ENCODE data around the gene ZSWIM6. TPM values are rescaled to one million over a fixed set of nuclear protein-coding genes. Genes with fewer than 3 reads are reported as not detected.

ZSWIM6 gene
- total RNA-seq, 8 experiments from 2014 or later, result 8.2 to 54.3 (median 20.2) TPM

GRCh38 chr5:61536922-61537321, 204.9 kb downstream of the ZSWIM6 start:
- in situ Hi-C loops (cut with MboI; ENCODE audit: low pct_unique_long_range_greater_than_20kb in 2 of 9, low sequenced_read_pairs in 9 of 9, unreplicated experiment in 9 of 9), result no loop called here
- WGBS, 10 experiments, result 70 to 100% (median 100%) methylated on average over 1 of the region's 1 CpG
- ATAC-seq (replicated peaks in 6 of 8), result no peak
- no peak overlapping the region for H3K4me3 ChIP-seq
- H3K27ac ChIP-seq, result no peak overlapping the region
- H3K4me1 ChIP-seq (replicated peaks in 1 of 2), result no peaks in the 10 kb centered on the region

- in situ Hi-C loops (cut with MboI; ENCODE audit: low pct_unique_long_range_greater_than_20kb in 2 of 9, low sequenced_read_pairs in 9 of 9, unreplicated experiment in 9 of 9), result no loop called here
- Histone ChIP-seq H3K27ac (no peak overlapping the region), H3K4me3 (no peak overlapping the region), H3K4me1 (replicated peaks in 1 of 2) (no peaks in the 10 kb centered on the region)
- ATAC-seq (replicated peaks in 6 of 8), result peak in 2 of 8 experiments; percentile 54 to 61
- 29 to 100% (median 93%) methylated on average over 1 to 4 of the region's 5 CpGs; no CpG with 5 or more reads in 2 of the 10 experiments for WGBS, 10 experiments
Measured at GRCh38 chr5:61538722-61539501, 206.9 kb downstream of the ZSWIM6 start.

- no peak for ATAC-seq (replicated peaks in 6 of 8)
- in situ Hi-C loops (cut with MboI; ENCODE audit: low pct_unique_long_range_greater_than_20kb in 2 of 9, low sequenced_read_pairs in 9 of 9, unreplicated experiment in 9 of 9), result no loop called here
- Histone ChIP-seq H3K4me3 (no peak overlapping the region), H3K4me1 (replicated peaks in 1 of 2) (no peaks in the 10 kb centered on the region), H3K27ac (no peak overlapping the region)
- 20 to 100% (median 92%) methylated on average over 1 to 3 of the region's 3 CpGs for WGBS, 10 experiments
Measured at GRCh38 chr5:61549530-61549929, 217.5 kb downstream of the ZSWIM6 start.

GRCh38 chr5:61551637-61552313, 219.7 kb downstream of the ZSWIM6 start:
- H3K27ac ChIP-seq, result no peak overlapping the region
- in situ Hi-C loops (cut with MboI; ENCODE audit: low pct_unique_long_range_greater_than_20kb in 2 of 9, low sequenced_read_pairs in 9 of 9, unreplicated experiment in 9 of 9), result no loop called here
- H3K4me3 ChIP-seq, result no peak overlapping the region
- 33 to 100% (median 81%) methylated on average over 1 to 5 of the region's 5 CpGs for WGBS, 10 experiments
- H3K4me1 ChIP-seq (replicated peaks in 1 of 2), result no peaks in the 10 kb centered on the region
- ATAC-seq (replicated peaks in 6 of 8), result no peak

GRCh38 chr5:61559146-61559545, 227.1 kb downstream of the ZSWIM6 start:
- Histone ChIP-seq H3K4me3 (no peak overlapping the region), H3K4me1 (replicated peaks in 1 of 2) (peaks cover 0 to 6% of the 10 kb centered on the region in 2 donors), H3K27ac (no peak overlapping the region)
- in situ Hi-C loops (cut with MboI; ENCODE audit: low pct_unique_long_range_greater_than_20kb in 2 of 9, low sequenced_read_pairs in 9 of 9, unreplicated experiment in 9 of 9), result no loop called here
- peak in 3 of 8 experiments; percentile 56 to 72 (median 67) for ATAC-seq (replicated peaks in 6 of 8)

- H3K27ac ChIP-seq, result no peak overlapping the region
- WGBS, 10 experiments, result 40 to 100% (median 61%) methylated on average over 1 of the region's 1 CpG; no CpG with 5 or more reads in 4 of the 10 experiments
- H3K4me1 ChIP-seq (replicated peaks in 1 of 2), result peaks cover 0 to 6% of the 10 kb centered on the region in 2 donors
- no peak for ATAC-seq (replicated peaks in 6 of 8)
- in situ Hi-C loops (cut with MboI; ENCODE audit: low pct_unique_long_range_greater_than_20kb in 2 of 9, low sequenced_read_pairs in 9 of 9, unreplicated experiment in 9 of 9), result no loop called here
- H3K4me3 ChIP-seq, result no peak overlapping the region
Measured at GRCh38 chr5:61559722-61560121, 227.7 kb downstream of the ZSWIM6 start.

- peaks cover 0 to 6% of the 10 kb centered on the region in 2 donors for H3K4me1 ChIP-seq (replicated peaks in 1 of 2)
- H3K4me3 ChIP-seq, result no peak overlapping the region
- 28 to 100% (median 68%) methylated on average over 1 to 3 of the region's 3 CpGs; no CpG with 5 or more reads in 4 of the 10 experiments for WGBS, 10 experiments
- H3K27ac ChIP-seq, result no peak overlapping the region
- in situ Hi-C loops (cut with MboI; ENCODE audit: low pct_unique_long_range_greater_than_20kb in 2 of 9, low sequenced_read_pairs in 9 of 9, unreplicated experiment in 9 of 9), result no loop called here
- no peak for ATAC-seq (replicated peaks in 6 of 8)
Measured at GRCh38 chr5:61563401-61563800, 231.3 kb downstream of the ZSWIM6 start.

GRCh38 chr5:61567337-61567736, 235.3 kb downstream of the ZSWIM6 start:
- Histone ChIP-seq H3K4me1 (replicated peaks in 1 of 2) (no peaks in the 10 kb centered on the region), H3K27ac (no peak overlapping the region), H3K4me3 (no peak overlapping the region)
- 0 to 100% (median 84%) methylated on average over 1 to 5 of the region's 5 CpGs; no CpG with 5 or more reads in 3 of the 10 experiments for WGBS, 10 experiments
- ATAC-seq (replicated peaks in 6 of 8), result no peak
- in situ Hi-C loops (cut with MboI; ENCODE audit: low pct_unique_long_range_greater_than_20kb in 2 of 9, low sequenced_read_pairs in 9 of 9, unreplicated experiment in 9 of 9), result no loop called here

GRCh38 chr5:61569353-61569752, 237.3 kb downstream of the ZSWIM6 start:
- no peak overlapping the region for H3K4me3 ChIP-seq
- no peaks in the 10 kb centered on the region for H3K4me1 ChIP-seq (replicated peaks in 1 of 2)
- no peak for ATAC-seq (replicated peaks in 6 of 8)
- in situ Hi-C loops (cut with MboI; ENCODE audit: low pct_unique_long_range_greater_than_20kb in 2 of 9, low sequenced_read_pairs in 9 of 9, unreplicated experiment in 9 of 9), result no loop called here
- no peak overlapping the region for H3K27ac ChIP-seq
- WGBS, 10 experiments, result 30 to 87% (median 58%) methylated on average over 2 to 5 of the region's 8 CpGs; no CpG with 5 or more reads in 4 of the 10 experiments

- H3K4me1 ChIP-seq (replicated peaks in 1 of 2), result peaks cover 3 to 4% of the 10 kb centered on the region in 2 donors
- H3K27ac ChIP-seq, result no peak overlapping the region
- H3K4me3 ChIP-seq, result no peak overlapping the region
- in situ Hi-C loops (cut with MboI; ENCODE audit: low pct_unique_long_range_greater_than_20kb in 2 of 9, low sequenced_read_pairs in 9 of 9, unreplicated experiment in 9 of 9), result no loop called here
- 60 to 100% (median 87%) methylated on average over 1 to 5 of the region's 5 CpGs; no CpG with 5 or more reads in 3 of the 10 experiments for WGBS, 10 experiments
- ATAC-seq (replicated peaks in 6 of 8), result no peak
Measured at GRCh38 chr5:61570767-61571166, 238.7 kb downstream of the ZSWIM6 start.

- no peak for ATAC-seq (replicated peaks in 6 of 8)
- WGBS, 10 experiments, result 30 to 100% (median 80%) methylated on average over 1 to 2 of the region's 5 CpGs; no CpG with 5 or more reads in 5 of the 10 experiments
- in situ Hi-C loops (cut with MboI; ENCODE audit: low pct_unique_long_range_greater_than_20kb in 2 of 9, low sequenced_read_pairs in 9 of 9, unreplicated experiment in 9 of 9), result no loop called here
- Histone ChIP-seq H3K27ac (no peak overlapping the region), H3K4me3 (no peak overlapping the region), H3K4me1 (replicated peaks in 1 of 2) (peaks cover 3 to 4% of the 10 kb centered on the region in 2 donors)
Measured at GRCh38 chr5:61572959-61573358, 240.9 kb downstream of the ZSWIM6 start.

- ATAC-seq (replicated peaks in 6 of 8), result peak; percentile 63 to 100 (median 81)
- in situ Hi-C loops (cut with MboI; ENCODE audit: low pct_unique_long_range_greater_than_20kb in 2 of 9, low sequenced_read_pairs in 9 of 9, unreplicated experiment in 9 of 9), result no loop called here
- Histone ChIP-seq H3K27ac (no peak overlapping the region), H3K4me1 (replicated peaks in 1 of 2) (peaks cover 3 to 4% of the 10 kb centered on the region in 2 donors), H3K4me3 (no peak overlapping the region)
- 20 to 79% (median 58%) methylated on average over 1 to 3 of the region's 4 CpGs; no CpG with 5 or more reads in 3 of the 10 experiments for WGBS, 10 experiments
Measured at GRCh38 chr5:61575103-61575502, 243.0 kb downstream of the ZSWIM6 start.

GRCh38 chr5:61575581-61575980, 243.5 kb downstream of the ZSWIM6 start:
- in situ Hi-C loops (cut with MboI; ENCODE audit: low pct_unique_long_range_greater_than_20kb in 2 of 9, low sequenced_read_pairs in 9 of 9, unreplicated experiment in 9 of 9), result no loop called here
- peaks cover 3 to 4% of the 10 kb centered on the region in 2 donors for H3K4me1 ChIP-seq (replicated peaks in 1 of 2)
- no peak for ATAC-seq (replicated peaks in 6 of 8)
- no peak overlapping the region for H3K4me3 ChIP-seq
- 0 to 100% (median 92%) methylated on average over 1 to 6 of the region's 6 CpGs; no CpG with 5 or more reads in 3 of the 10 experiments for WGBS, 10 experiments
- no peak overlapping the region for H3K27ac ChIP-seq

All from motor neuron (in vitro differentiated cells).